A673 (cell line): ENCODE data around the gene NUP43.

Experiments
- EZH2 ChIP-seq: fragments of 200-600 bp; sonication (generic); IDR thresholded peaks from 2 replicates; pipeline ENCODE4 v1.6.1; 2017; ENCODE audit warnings: borderline replicate concordance, low read depth, mild to moderate bottlenecking, mixed read lengths, antibody characterized with exemption, low read length; ENCODE audit not compliant: poor library complexity, severe bottlenecking
- TF ChIP-seq, protein P1 (sequence below): fragments of 300-800, 200-600 bp; sonication (generic); conservative IDR thresholded peaks from 2 replicates; pipeline ENCODE4 v1.5.1; 2017; ENCODE audit warnings: low read depth, mild to moderate bottlenecking, antibody characterized with exemption, low read length, moderate library complexity, mixed read lengths

GRCh38 chr6:149711711-149712110 is 34.6 kb downstream of the NUP43 start:
- TF ChIP-seq EZH2, result no peak
- TF ChIP-seq, protein P1, sequence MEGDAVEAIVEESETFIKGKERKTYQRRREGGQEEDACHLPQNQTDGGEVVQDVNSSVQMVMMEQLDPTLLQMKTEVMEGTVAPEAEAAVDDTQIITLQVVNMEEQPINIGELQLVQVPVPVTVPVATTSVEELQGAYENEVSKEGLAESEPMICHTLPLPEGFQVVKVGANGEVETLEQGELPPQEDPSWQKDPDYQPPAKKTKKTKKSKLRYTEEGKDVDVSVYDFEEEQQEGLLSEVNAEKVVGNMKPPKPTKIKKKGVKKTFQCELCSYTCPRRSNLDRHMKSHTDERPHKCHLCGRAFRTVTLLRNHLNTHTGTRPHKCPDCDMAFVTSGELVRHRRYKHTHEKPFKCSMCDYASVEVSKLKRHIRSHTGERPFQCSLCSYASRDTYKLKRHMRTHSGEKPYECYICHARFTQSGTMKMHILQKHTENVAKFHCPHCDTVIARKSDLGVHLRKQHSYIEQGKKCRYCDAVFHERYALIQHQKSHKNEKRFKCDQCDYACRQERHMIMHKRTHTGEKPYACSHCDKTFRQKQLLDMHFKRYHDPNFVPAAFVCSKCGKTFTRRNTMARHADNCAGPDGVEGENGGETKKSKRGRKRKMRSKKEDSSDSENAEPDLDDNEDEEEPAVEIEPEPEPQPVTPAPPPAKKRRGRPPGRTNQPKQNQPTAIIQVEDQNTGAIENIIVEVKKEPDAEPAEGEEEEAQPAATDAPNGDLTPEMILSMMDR, result no peak
